Measurements from ENCODE around the gene HYLS1. TPM values are rescaled to one million over a fixed set of nuclear protein-coding genes. Genes with fewer than 3 reads are reported as not detected.

The HYLS1 gene
- total RNA-seq, 1 donor from 2014 or later: 7.9 TPM

- Mint-ChIP-seq H3K4me1 (ENCODE audit: low read depth) (no peaks in the 10 kb centered on the region), H3K27ac (no peak overlapping the region), H3K27me3 (no peaks in the 10 kb centered on the region), H3K36me3 (ENCODE audit: insufficient read depth) (peaks cover 2% of the 10 kb centered on the region), H3K9me3 (ENCODE audit: low read depth) (peaks cover 10% of the 10 kb centered on the region), H3K4me3 (ENCODE audit: low read depth) (no peak overlapping the region)
- no peak for DNase-seq (ENCODE audit: low spot score, unreplicated experiment)
- no peak for TF ChIP-seq CTCF (IDR thresholded peaks at IDR 0.05; ENCODE audit: unreplicated experiment)
Measured at GRCh38 chr11:125869521-125869920, 17.9 kb upstream of the HYLS1 start.

GRCh38 chr11:125871391-125872137 lies 15.9 kb upstream of the HYLS1 start:
- no peaks in the 10 kb centered on the region for H3K27me3 Mint-ChIP-seq
- no peak overlapping the region for H3K4me3 Mint-ChIP-seq (ENCODE audit: low read depth)
- no peaks in the 10 kb centered on the region for H3K36me3 Mint-ChIP-seq (ENCODE audit: insufficient read depth)
- no peak overlapping the region for H3K27ac Mint-ChIP-seq
- no peaks in the 10 kb centered on the region for H3K4me1 Mint-ChIP-seq (ENCODE audit: low read depth)
- DNase-seq (ENCODE audit: low spot score, unreplicated experiment): peak; percentile 41
- TF ChIP-seq CTCF (IDR thresholded peaks at IDR 0.05; ENCODE audit: unreplicated experiment): peak; percentile 68
- H3K9me3 Mint-ChIP-seq (ENCODE audit: low read depth): peaks cover 6% of the 10 kb centered on the region

GRCh38 chr11:125872138-125872491 lies 15.4 kb upstream of the HYLS1 start:
- TF ChIP-seq CTCF (IDR thresholded peaks at IDR 0.05; ENCODE audit: unreplicated experiment): no peak
- Mint-ChIP-seq H3K36me3 (ENCODE audit: insufficient read depth) (no peaks in the 10 kb centered on the region), H3K27ac (no peak overlapping the region), H3K4me1 (ENCODE audit: low read depth) (no peaks in the 10 kb centered on the region), H3K9me3 (ENCODE audit: low read depth) (peaks cover 6% of the 10 kb centered on the region), H3K4me3 (ENCODE audit: low read depth) (no peak overlapping the region), H3K27me3 (no peaks in the 10 kb centered on the region)
- no peak for DNase-seq (ENCODE audit: low spot score, unreplicated experiment)

GRCh38 chr11:125873881-125874555 lies 13.4 kb upstream of the HYLS1 start:
- peaks cover 6% of the 10 kb centered on the region for H3K9me3 Mint-ChIP-seq (ENCODE audit: low read depth)
- H3K4me1 Mint-ChIP-seq (ENCODE audit: low read depth): no peaks in the 10 kb centered on the region
- H3K36me3 Mint-ChIP-seq (ENCODE audit: insufficient read depth): no peaks in the 10 kb centered on the region
- peak overlapping the region; percentile 66 for H3K4me3 Mint-ChIP-seq (ENCODE audit: low read depth)
- no peak overlapping the region for H3K27ac Mint-ChIP-seq
- no peak for TF ChIP-seq CTCF (IDR thresholded peaks at IDR 0.05; ENCODE audit: unreplicated experiment)
- DNase-seq (ENCODE audit: low spot score, unreplicated experiment): no peak
- H3K27me3 Mint-ChIP-seq: peaks cover 6% of the 10 kb centered on the region

- Mint-ChIP-seq H3K27ac (no peak overlapping the region), H3K9me3 (ENCODE audit: low read depth) (peaks cover 6% of the 10 kb centered on the region), H3K36me3 (ENCODE audit: insufficient read depth) (no peaks in the 10 kb centered on the region), H3K4me3 (ENCODE audit: low read depth) (peak overlapping the region; percentile 66), H3K27me3 (peaks cover 6% of the 10 kb centered on the region), H3K4me1 (ENCODE audit: low read depth) (no peaks in the 10 kb centered on the region)
- DNase-seq (ENCODE audit: low spot score, unreplicated experiment): peak; percentile 52
- peak; percentile 83 for TF ChIP-seq CTCF (IDR thresholded peaks at IDR 0.05; ENCODE audit: unreplicated experiment)
Measured at GRCh38 chr11:125874556-125875124, 12.8 kb upstream of the HYLS1 start.
